GM12878 (cell line): ENCODE measurements around the gene LRRN1. TPM values are rescaled to one million over a fixed set of nuclear protein-coding genes. Genes with fewer than 3 reads are reported as not detected.

Experiments
- ATAC-seq: fragments of 200-7000 bp; cut with Tn5 transposase; 3 replicates; pipeline ENCODE4 v1.9.1; 2020; ENCODE audit warnings: mild to moderate bottlenecking, moderate library complexity
- BruUV-seq: library from RNA; stranded (reverse); fragments of 400-500 nt; replicated peaks from 2 replicates; lab custom pipeline; 2021; lab: Mats Ljungman, UMichigan
- CTCF ChIA-PET: fragments of 300-600 bp; sonication (Branson Sonifier 250); formaldehyde crosslinking; extraction: SDS; loops from one replicate; lab custom pipeline; 2021; ENCODE audit warnings: inconsistent platforms; lab: Yijun Ruan, JAX
- POLR2A ChIA-PET: fragments of 350-600 bp; formaldehyde crosslinking; extraction: SDS; loops from one replicate; lab custom pipeline; 2021; ENCODE audit warnings: inconsistent platforms; lab: Charles Lee
- RAD21 ChIA-PET: fragments of 300-600 bp; sonication (Branson Sonifier 250); formaldehyde crosslinking; loops from one replicate; lab custom pipeline; 2023; ENCODE audit warnings: antibody characterized with exemption; ENCODE audit not compliant: unreplicated experiment; lab: Charles Lee
- SMC1A ChIA-PET: fragments of 300-600 bp; sonication (Branson Sonifier 250); formaldehyde crosslinking; loops from one replicate; lab custom pipeline; 2023; ENCODE audit not compliant: unreplicated experiment, uncharacterized antibody; lab: Charles Lee
- DNase-seq: peaks from one replicate; pipeline ENCODE4 v3.0.0-alpha.2; 2011; ENCODE audit warnings: low read depth, low spot score
- FAIRE-seq: peaks from 3 replicates; lab custom pipeline; 2011; peaks lifted over from hg19 to GRCh38; lab: Jason Lieb, UNC
- H2AFZ ChIP-seq: 2 replicates; pipeline ENCODE4 v1.6.0; 2011; ENCODE audit warnings: low read depth, low read length, control low read depth; ENCODE audit not compliant: control insufficient read depth
- H3K27ac ChIP-seq: 2 replicates; pipeline ENCODE4 v1.5.1; 2011; ENCODE audit warnings: control low read depth; ENCODE audit not compliant: control insufficient read depth, insufficient read depth
- H3K27me3 ChIP-seq, 2 experiments: replicated peaks in 1 of 2; 2 replicates each; pipeline versions ENCODE4 v1.6.0 to v1.6.1; 2011; ENCODE audit warnings: low read length in 1 of 2; ENCODE audit not compliant: control insufficient read depth in 2 of 2, insufficient read depth in 2 of 2
- H3K36me3 ChIP-seq, 2 experiments: 2 replicates each; pipeline ENCODE4 v1.5.1; 2011; ENCODE audit warnings: low read length in 1 of 2; ENCODE audit not compliant: control insufficient read depth in 2 of 2, insufficient read depth in 2 of 2
- H3K4me1 ChIP-seq: 2 replicates; pipeline ENCODE4 v1.6.1; 2011; ENCODE audit warnings: mild to moderate bottlenecking, low read length, moderate library complexity, mixed read lengths; ENCODE audit not compliant: control insufficient read depth, insufficient read depth
- H3K4me2 ChIP-seq: 2 replicates; pipeline ENCODE4 v1.6.0; 2011; ENCODE audit warnings: control low read depth; ENCODE audit not compliant: control insufficient read depth, insufficient read depth
- H3K4me3 ChIP-seq: fragments of 200-600 bp; sonication (generic); 2 replicates; pipeline ENCODE4 v1.5.1; 2016
- H3K79me2 ChIP-seq: 2 replicates; pipeline ENCODE4 v1.6.0; 2011; ENCODE audit warnings: low read length; ENCODE audit not compliant: control insufficient read depth, insufficient read depth
- H3K9ac ChIP-seq: 2 replicates; pipeline ENCODE4 v1.8.0; 2011; ENCODE audit warnings: low read length, control low read depth, mixed read lengths; ENCODE audit not compliant: control insufficient read depth, insufficient read depth
- H3K9me3 ChIP-seq: replicated peaks from 3 replicates; pipeline ENCODE4 v1.5.1; 2011; ENCODE audit warnings: mild to moderate bottlenecking, low read length; ENCODE audit not compliant: control insufficient read depth, insufficient read depth
- H4K20me1 ChIP-seq: 2 replicates; pipeline ENCODE4 v1.6.0; 2011; ENCODE audit not compliant: control insufficient read depth, insufficient read depth
- ASH2L ChIP-seq: fragments of 300-600, 200-600 bp; sonication (generic); IDR thresholded peaks from 2 replicates; pipeline ENCODE4 v1.6.1; 2017; ENCODE audit warnings: low read depth, mild to moderate bottlenecking, borderline replicate concordance
- CUX1 ChIP-seq: IDR thresholded peaks from 2 replicates; pipeline ENCODE4 v1.6.1; 2012; ENCODE audit warnings: improper control_type of control experiment, low read depth, low read length; ENCODE audit not compliant: insufficient replicate concordance
- IKZF2 ChIP-seq, 2 experiments: fragments of 450-650 bp; IDR thresholded peaks; 2 replicates each; pipeline ENCODE4 v1.6.1; 2017; ENCODE audit warnings: mild to moderate bottlenecking in 2 of 2, moderate library complexity in 2 of 2
- IRF4 ChIP-seq: IDR thresholded peaks from 2 replicates; pipeline ENCODE4 v1.6.1; 2011; ENCODE audit warnings: low read depth, low read length
- MAX ChIP-seq: IDR thresholded peaks from 2 replicates; pipeline ENCODE4 v1.6.1; 2012; ENCODE audit warnings: low read depth, low read length, improper control_type of control experiment
- PRDM15 ChIP-seq: fragments of 450-650 bp; formaldehyde crosslinking; IDR thresholded peaks from 2 replicates; pipeline ENCODE4 v1.4.0; 2020; ENCODE audit warnings: mild to moderate bottlenecking, moderate library complexity
- SIN3A ChIP-seq: IDR thresholded peaks from 2 replicates; pipeline ENCODE4 v1.6.1; 2012; ENCODE audit warnings: low read depth, low read length, improper control_type of control experiment
- WGBS: methylation state at CpG from one replicate; pipeline ENCODE4 v1.1.6; 2016; ENCODE audit warnings: low lambda C conversion rate; ENCODE audit not compliant: insufficient replicate concordance, insufficient coverage; ENCODE audit errors: missing lambda C conversion rate; 5-methylcytosine and 5-hydroxymethylcytosine counted together
- in situ Hi-C: fragments of 300-500 bp; cut with MboI; formaldehyde crosslinking; loops from 9 replicates; pipeline ENCODE4 v1.14.3; 2018; ENCODE audit warnings: mixed read lengths
- intact Hi-C: fragments of 100-400 bp; cut with micrococcal nuclease; formaldehyde crosslinking; loops from one replicate; pipeline ENCODE4 v1.14.2; 2022; ENCODE audit not compliant: unreplicated experiment
- polyA plus RNA-seq, 11 experiments: library from polyadenylated mRNA; depleted of rRNA in 4 of 11; unstranded in 6 of 11; stranded (reverse) in 5 of 11; fragments of >200 nt; fragmentation: Nextera tagmentation in 4 of 11; fragmentation: Illumina TruSeq in 1 of 11; extraction: Ambion mirVana in 4 of 11; extraction: Trizol in 1 of 11; gene quantifications; 1 replicate in 1 of 11; 2 replicates in 10 of 11; pipeline versions ENCODE4 v1.2.1 to v1.2.3, GENCODE V29; 2011 to 2016; ENCODE audit warnings: inconsistent platforms in 2 of 11, missing spikeins in 2 of 11, low read depth in 1 of 11
- total RNA-seq, 4 experiments: library from RNA; depleted of rRNA in 3 of 4; stranded (reverse); fragments of >200 nt in 3 of 4; fragmentation: Illumina TruSeq in 1 of 4; extraction: Trizol in 1 of 4; gene quantifications; 2 replicates each; pipeline versions ENCODE4 v1.2.1 to v1.2.3, GENCODE V29; 2013 to 2021

Gene LRRN1
- total and polyA plus RNA-seq, 10 of the 15 experiments (the other 5 are each of a cell fraction or from before 2014, with no cell fraction given): 0.01 to 0.04 TPM; not detected in 8

- Histone ChIP-seq H3K9me3 (no peaks in the 10 kb centered on the region), H2AFZ (no peak overlapping the region), H3K36me3 (no peaks in the 10 kb centered on the region), H3K9ac (no peak overlapping the region), H4K20me1 (no peaks in the 10 kb centered on the region), H3K4me1 (no peaks in the 10 kb centered on the region), H3K4me3 (no peak overlapping the region), H3K27ac (no peak overlapping the region)
- BruUV-seq: no TSS peak
- DNase-seq: no peak
- ChIA-PET CTCF (interaction anchor here (0.6 kb wide), 1 partner anchor 443 kb away, joined by 3 read pairs; no protein-coding TSS in a partner anchor), POLR2A (no interaction called here), SMC1A (no interaction called here)
- in situ Hi-C loops: no loop called here
- ATAC-seq: no peak
- no peak for FAIRE-seq
- TF ChIP-seq SIN3A (no peak), PRDM15 (CRISPR knock-in tag) (no peak)
- TF ChIP-seq, all 136 proteins: peak for 0
- WGBS: 6% methylated on average over 3 of the region's 3 CpGs
- H3K4me2 ChIP-seq: no peak overlapping the region
- H3K79me2 ChIP-seq: no peaks in the 10 kb centered on the region
- RAD21 ChIA-PET: no interaction called here
- H3K27me3 ChIP-seq: no peaks in the 10 kb centered on the region
- intact Hi-C loops: no loop called here
Measured at GRCh38 chr3:3825035-3825434, 25.8 kb downstream of the LRRN1 start.

GRCh38 chr3:3826521-3826920, 27.3 kb downstream of the LRRN1 start:
- H3K4me2 ChIP-seq: no peak overlapping the region
- H3K9me3 ChIP-seq: no peaks in the 10 kb centered on the region
- no peak for FAIRE-seq
- no peaks in the 10 kb centered on the region for H3K79me2 ChIP-seq
- no peak for ATAC-seq
- ChIA-PET CTCF (interaction anchor here (0.6 kb wide), 1 partner anchor 63 kb away, joined by 4 read pairs; no protein-coding TSS in a partner anchor), POLR2A (no interaction called here), SMC1A (interaction anchor here (1.3 kb wide), 1 partner anchor 47 kb away, joined by 3 read pairs; no protein-coding TSS in a partner anchor), RAD21 (no interaction called here)
- H2AFZ ChIP-seq: no peak overlapping the region
- H3K4me1 ChIP-seq: no peaks in the 10 kb centered on the region
- no peaks in the 10 kb centered on the region for H4K20me1 ChIP-seq
- intact Hi-C loops (no loop called here), in situ Hi-C loops (no loop called here)
- no peak overlapping the region for H3K9ac ChIP-seq
- no peak for DNase-seq
- WGBS: 69% methylated on average over 4 of the region's 4 CpGs
- no peak overlapping the region for H3K4me3 ChIP-seq
- no peak overlapping the region for H3K27ac ChIP-seq
- no TSS peak for BruUV-seq
- H3K27me3 ChIP-seq: no peaks in the 10 kb centered on the region
- H3K36me3 ChIP-seq: no peaks in the 10 kb centered on the region
- TF ChIP-seq ASH2L: no peak
- TF ChIP-seq IKZF2 (IDR thresholded peaks at IDR 0.05): no peak
- TF ChIP-seq IRF4: no peak
- no peak for TF ChIP-seq CUX1
- TF ChIP-seq MAX: no peak
